NCI-H526 treated with DMSO at 0.1 percent for 48 hours (cell line): ENCODE results near the gene CORO1C.

ENCODE experiments used
- DNase-seq: peaks from one replicate; lab custom pipeline; 2025; lab: John Stamatoyannopoulos, UW

The CORO1C gene

DNA sequence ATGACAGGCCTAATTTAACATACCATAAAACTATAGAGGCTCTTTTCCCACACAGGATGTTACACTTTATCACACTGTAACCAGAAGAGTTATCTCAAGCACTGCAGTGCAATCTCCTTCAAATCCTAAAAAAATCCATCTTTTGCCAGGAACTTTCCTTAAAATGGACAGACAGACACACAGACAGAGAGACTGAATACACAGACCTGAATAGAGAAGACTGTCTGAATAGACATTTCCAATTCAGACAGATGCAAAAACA, 6.5 kb downstream of the CORO1C start:
- DNase-seq: no peak

DNA sequence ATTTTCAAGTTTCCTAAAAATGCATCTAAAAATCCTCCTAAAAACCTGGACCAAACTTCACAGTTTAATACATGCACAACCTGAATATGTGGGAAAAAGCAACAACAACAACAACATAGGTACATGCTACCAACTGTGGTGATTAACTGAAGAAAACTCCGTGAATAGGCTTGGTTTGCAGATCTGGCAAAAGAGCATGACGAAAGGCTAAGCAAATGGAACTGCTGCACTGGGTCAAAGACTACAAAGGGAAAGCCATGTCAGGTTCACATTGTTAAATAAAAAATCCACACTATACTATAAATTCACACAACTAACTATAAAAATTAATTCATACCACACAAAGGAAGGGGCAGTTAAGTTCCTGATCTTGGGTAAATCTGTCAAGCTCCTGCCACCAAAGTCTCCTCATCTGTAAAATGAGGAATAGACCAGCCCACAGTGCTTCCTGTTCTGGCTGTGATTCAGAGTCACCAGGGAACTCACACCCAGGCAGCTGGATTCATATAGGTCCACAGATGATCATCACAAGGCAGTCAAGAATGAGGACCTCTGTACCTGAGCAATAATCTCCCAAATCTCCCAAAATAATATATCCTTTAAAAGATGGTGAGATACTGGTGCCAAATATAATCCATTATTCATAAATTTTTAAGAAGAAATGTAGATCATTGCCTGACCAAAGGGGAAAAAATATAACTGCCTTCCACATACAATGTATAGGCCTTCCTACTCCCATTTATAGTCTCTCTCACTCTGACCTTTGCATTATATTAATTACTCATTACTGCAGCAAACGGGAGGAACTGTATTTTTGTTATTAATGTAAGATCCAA, 7.0 kb downstream of the CORO1C start:
- no peak for DNase-seq

GRCh38 chr12:108722992-108723766, 8.1 kb downstream of the CORO1C start:
- DNase-seq: no peak

DNA sequence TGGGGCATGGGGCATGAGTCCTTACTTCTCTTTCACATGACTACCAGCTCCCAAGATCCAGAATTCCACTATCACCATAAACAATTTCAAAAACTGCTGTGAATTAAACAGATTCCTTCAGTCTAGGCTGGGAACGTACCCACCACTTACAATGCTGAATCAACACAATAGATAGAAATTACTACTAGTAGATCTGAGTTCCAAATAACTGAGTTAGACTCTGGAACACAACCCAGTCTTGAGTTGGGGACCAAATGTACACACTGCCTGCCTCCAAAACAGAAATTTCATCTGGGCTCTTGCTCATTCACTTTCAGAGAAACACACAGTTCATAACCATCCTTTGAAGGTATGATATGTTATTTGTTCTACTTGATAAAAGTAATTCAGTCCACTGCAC, 8.9 kb downstream of the CORO1C start:
- DNase-seq: no peak

- no peak for DNase-seq
These were observed 9.5 kb downstream of the CORO1C start for GRCh38 chr12:108721824-108722223.

- no peak for DNase-seq
These were observed 10.4 kb downstream of the CORO1C start for GRCh38 chr12:108720757-108721514.

- no peak for DNase-seq
These were observed 14.1 kb downstream of the CORO1C start for GRCh38 chr12:108717243-108717642.

GRCh38 chr12:108714866-108715265, 16.5 kb downstream of the CORO1C start:
- DNase-seq: no peak

DNA sequence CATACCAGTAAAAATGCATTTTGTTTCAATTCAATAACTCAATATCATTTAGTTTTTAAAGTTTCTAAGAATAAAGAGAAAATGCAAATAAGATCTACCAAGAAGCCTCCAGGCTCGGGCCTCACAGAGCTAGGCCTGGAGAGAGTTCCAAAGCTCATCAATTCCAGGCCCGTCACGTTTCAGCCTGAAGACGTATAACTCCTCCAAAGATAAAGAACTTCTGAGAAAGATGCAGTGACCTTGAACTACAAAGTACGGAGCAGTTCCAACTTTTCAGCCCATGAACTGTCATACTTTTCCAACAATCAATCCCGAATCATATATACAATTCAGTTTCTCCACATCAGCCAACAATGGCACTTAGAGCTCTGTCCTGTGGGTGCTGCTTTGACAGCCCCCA, 17.8 kb downstream of the CORO1C start:
- DNase-seq: no peak

- DNase-seq: no peak
These were observed 18.5 kb downstream of the CORO1C start for GRCh38 chr12:108712925-108713203.

DNA sequence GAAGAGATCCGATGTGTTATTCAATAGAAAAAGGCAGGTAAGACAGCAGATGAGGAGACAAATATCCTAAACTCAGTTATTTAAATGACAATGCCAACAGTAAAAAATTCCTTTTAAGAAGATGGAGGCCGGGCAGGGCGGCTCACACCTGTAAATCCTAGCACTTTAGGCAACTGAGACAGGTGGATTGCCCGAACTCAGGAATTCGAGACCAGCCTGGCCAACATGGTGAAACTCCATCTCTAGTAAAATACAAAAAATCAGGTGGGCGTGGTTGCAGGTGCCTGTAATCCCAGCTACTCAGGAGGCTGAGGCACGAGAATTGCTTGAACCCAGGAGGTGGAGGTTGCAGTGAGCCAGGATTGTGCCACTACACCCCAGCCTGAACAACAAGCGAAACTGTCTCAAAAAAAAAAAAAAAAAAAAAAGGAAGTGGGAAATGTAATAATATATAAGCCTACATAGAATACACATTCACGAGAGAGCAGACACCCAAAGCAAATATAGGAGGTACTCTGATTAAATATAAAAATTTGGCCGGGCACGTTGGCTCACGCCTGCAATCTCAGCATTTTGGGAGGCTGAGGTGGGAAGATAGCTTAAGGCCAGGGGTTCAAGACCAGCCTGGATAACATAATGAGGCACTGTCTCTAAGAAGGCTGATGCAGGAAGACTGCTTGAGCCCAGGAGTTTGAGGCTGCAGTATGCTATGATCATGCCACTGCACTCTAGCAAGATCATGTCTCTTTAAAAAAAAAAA, 19.0 kb downstream of the CORO1C start:
- DNase-seq: no peak

DNA sequence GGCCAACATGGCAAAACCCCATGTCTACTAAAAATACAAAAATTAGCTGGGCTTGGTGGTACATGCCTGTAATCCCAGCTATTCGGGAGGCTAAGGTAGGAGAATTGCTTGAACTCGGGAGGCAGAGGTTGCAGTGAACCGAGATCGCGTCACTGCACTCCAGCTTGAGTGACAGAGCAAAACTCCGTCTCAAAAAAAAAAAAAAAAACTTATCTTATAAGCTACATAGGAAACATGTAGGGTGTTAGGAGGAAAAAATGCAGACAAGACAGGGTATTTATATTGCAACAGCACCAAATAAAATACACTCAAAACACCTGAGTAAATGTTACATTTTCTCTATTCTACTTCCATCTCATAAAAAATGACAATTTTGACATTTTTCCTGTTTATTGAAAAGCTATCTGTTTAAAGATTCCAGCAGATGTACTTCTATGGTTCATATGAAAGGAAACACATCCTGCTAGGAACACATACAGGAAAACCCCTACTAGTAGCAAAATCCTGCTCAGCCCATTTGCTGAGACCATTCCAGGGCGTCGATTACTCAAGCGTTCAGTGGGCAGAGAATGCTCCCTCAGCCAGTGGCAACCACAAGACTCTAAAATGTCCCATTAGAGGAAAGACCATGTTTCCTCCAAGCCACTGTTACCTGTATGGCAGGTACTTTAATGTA, 19.7 kb downstream of the CORO1C start:
- no peak for DNase-seq

DNA sequence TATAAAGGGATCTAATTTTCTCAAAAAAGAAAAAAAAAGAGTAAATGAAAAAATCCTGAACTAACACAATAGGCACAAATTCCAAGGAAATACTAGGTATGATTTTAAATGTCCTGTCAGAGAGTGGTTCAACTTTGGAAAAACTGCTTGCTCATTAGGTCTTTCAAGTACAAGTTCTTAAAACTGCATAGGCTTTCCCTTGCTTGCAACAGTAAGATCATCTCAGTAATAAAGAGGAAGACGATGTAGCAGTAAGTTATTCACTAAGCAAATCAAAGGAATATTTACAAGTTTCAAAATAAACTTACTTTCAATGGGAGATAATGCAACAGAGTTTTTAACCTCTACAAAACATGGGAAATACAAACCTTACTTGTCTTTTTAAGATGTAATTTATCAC, 21.6 kb downstream of the CORO1C start:
- DNase-seq: no peak

- DNase-seq: no peak
These were observed 26.8 kb downstream of the CORO1C start for GRCh38 chr12:108704527-108704926.

GRCh38 chr12:108702595-108703320, 28.6 kb downstream of the CORO1C start:
- DNase-seq: no peak

- no peak for DNase-seq
These were observed 29.4 kb downstream of the CORO1C start for GRCh38 chr12:108701779-108702441.

DNA sequence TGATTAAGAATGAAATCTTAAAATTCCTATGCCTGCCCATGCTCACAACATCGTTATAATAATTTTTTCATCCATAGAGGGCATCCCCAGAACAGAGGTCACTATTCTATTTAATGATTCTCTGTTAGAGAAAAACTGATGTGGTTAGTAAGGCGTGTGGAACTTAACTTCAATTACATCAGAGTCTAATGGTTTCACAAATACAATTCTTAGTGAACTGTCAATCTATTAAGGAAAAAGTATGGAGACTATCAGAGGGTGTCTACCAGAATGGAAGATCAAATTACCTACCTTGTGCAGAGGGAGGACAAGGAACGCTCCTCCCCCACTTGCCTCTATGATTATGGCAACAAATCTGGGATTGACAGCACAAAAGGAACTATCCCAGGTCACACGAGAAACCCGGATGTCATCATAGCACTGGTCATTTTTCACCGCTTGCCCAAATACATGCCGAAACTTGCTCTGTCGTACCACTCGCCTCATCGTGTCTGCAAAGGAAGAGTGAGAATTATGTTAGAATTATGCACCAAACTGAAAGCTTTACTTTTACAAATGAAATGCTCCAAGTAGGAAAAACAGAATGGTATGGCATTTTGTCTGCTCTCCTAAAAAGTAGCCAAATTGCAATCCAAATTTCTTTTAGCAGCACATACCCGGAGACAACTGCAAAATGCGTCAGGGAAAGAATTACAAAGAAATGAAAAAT, 30.3 kb downstream of the CORO1C start:
- DNase-seq: no peak

GRCh38 chr12:108699955-108700563, 31.3 kb downstream of the CORO1C start:
- DNase-seq: no peak

GRCh38 chr12:108697905-108698304, 33.4 kb downstream of the CORO1C start:
- no peak for DNase-seq

DNA sequence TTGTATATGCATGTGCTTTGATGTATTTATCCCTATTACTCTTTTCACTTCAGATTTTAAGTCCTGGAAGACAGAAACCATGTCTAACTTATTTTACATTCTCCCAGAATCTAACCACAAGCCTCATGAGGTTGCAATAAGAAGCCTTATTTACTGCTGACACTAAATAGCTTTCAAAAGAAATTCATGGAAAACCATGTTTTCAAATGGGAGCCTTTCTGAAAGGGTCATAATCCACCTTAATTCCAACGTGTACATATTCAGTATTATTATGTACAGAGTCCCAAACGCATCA, 34.4 kb downstream of the CORO1C start:
- no peak for DNase-seq
